AG04449 (cell line): ENCODE results near the gene DRICH1.
"Not testable (repeated sequence)": the region's sequence is repeated elsewhere in the genome, so short reads cannot be mapped to it uniquely, and the experiment has no call there.

ENCODE experiments used
- CTCF ChIA-PET: fragments of 350-600 bp; formaldehyde crosslinking; extraction: SDS; loops from one replicate; lab custom pipeline; 2021; ENCODE audit warnings: antibody characterized with exemption; lab: Yijun Ruan, JAX
- POLR2A ChIA-PET: fragments of 400-600, 350-600 bp; formaldehyde crosslinking; extraction: SDS; loops from one replicate; lab custom pipeline; 2020; ENCODE audit warnings: antibody characterized with exemption, inconsistent platforms; lab: Yijun Ruan, JAX
- DNase-seq: peaks from one replicate; pipeline ENCODE4 v3.0.0-alpha.2; 2010; ENCODE audit warnings: low read depth, low spot score
- H3K4me3 ChIP-seq: 2 replicates; pipeline ENCODE4 v1.5.1; 2011; ENCODE audit warnings: low read depth, mild to moderate bottlenecking, control low read depth, low read length
- CTCF ChIP-seq: IDR thresholded peaks from one replicate; pipeline ENCODE4 v1.5.1; 2011; ENCODE audit warnings: mild to moderate bottlenecking, moderate library complexity, low read length, control low read depth, inconsistent platforms; ENCODE audit not compliant: insufficient read depth; ENCODE audit errors: missing control alignments

The DRICH1 gene

GRCh38 chr22:23604939-23605712, 27.0 kb downstream of the DRICH1 start:
- ChIA-PET CTCF (interaction anchor here (1.1 to 2.7 kb wide), 2 partner anchors 14 kb away, joined by 8 to 14 read pairs; no protein-coding TSS in a partner anchor), POLR2A (no interaction called here)
- no peak overlapping the region for H3K4me3 ChIP-seq
- TF ChIP-seq CTCF = no peak
- no peak for DNase-seq

DNA sequence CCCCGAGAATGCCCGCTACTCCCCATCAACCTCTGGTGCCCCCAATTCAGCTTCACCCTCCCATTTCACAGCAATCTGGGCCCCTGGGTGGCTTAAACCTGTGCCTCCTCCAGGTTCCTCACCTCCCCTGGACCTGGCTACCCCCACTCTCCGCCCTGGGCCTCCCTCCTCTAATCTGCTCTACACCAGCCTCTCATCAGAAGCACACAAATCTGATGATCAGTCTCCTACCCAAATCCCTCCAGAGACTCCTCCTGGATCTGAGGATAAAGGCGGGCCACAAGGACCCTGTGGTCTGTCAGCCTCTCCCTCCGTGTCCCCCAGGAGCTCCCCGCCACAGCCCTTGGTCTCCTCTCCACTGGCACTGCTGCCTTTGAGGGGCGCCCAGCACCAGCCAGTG, 28.9 kb downstream of the DRICH1 start:
- POLR2A ChIA-PET = no interaction called here
- no peak for DNase-seq
- TF ChIP-seq CTCF = no peak
- H3K4me3 ChIP-seq = no peak overlapping the region
- CTCF ChIA-PET = interaction anchor here (0.8 to 2.7 kb wide), 2 partner anchors 11 to 12 kb away, joined by 3 to 14 read pairs; no protein-coding TSS in a partner anchor

DNA sequence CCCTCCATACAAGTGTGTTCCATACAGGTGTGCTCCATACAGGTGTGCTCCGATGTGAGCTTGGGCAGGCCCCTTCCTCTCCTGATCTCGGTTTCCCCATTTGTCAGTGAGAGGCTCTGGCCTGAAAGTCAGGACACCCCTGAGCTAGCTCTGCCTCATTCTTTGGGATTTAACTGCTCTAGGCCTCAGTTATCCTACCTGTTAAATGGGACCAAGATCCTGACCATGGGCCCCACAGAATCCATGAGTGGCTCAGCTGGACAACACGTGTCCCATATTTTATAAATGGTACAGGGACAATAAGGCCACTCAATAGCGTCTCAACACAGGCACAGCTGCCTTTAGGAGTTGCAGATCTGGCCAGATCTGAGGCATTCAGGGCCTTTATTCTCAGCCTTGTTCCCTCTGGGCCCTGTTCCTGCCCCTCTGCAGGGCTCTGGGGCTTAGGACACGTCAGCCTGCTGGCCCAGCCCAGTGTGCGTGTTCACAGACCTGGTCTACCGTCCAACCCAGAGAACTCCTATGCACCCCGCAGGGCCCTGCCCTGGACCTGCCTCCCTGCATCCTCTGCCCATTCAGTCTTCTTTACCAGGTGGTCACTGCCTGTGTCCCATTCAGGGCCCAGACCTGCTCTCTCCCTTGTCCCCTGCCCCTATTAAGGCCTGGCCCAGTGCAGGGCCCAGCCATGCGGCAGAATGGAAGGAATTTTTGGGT, 33.2 kb downstream of the DRICH1 start:
- TF ChIP-seq CTCF = no peak
- ChIA-PET CTCF (no interaction called here), POLR2A (no interaction called here)
- no peak for DNase-seq
- no peak overlapping the region for H3K4me3 ChIP-seq

DNA sequence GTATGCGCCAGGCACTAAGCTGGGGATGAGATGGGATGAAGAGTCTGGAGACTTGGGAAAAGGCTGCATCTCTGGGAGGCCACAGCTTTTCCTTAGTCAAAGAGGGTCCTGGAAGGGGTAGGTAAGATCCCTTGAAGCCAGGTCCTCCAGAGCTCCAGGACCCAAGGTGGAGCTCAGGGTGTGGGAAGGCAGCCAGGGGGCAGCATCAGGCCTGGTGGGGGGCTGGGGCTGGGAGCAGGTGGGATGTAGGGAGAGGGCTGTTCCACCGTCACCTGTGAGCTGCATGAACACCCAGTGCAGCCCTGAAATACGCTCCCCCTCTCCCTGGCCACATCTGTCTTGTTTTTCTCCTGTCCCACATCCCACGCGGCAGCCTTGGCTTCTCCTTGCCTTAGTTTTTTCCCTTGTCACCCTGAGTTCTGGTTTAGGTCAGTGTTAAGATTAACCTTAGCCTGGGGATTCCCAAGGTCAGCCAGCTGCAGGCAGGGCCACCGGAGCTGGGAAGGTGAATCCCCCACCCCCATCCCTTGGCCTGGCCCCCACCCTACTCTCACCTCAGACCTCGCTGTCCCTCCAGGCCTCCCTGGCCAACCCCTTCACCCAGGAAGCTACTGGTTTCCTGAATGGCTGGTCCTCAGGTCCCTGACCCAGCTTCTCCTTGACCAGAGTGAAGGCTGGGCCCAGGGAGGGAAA, 34.4 kb downstream of the DRICH1 start:
- DNase-seq, H3K4me3 ChIP-seq, POLR2A ChIA-PET, CTCF ChIA-PET: not testable (repeated sequence)

GRCh38 chr22:23595904-23596303, 36.2 kb downstream of the DRICH1 start:
- POLR2A ChIA-PET, CTCF ChIA-PET, DNase-seq, H3K4me3 ChIP-seq: not testable (repeated sequence)

DNA sequence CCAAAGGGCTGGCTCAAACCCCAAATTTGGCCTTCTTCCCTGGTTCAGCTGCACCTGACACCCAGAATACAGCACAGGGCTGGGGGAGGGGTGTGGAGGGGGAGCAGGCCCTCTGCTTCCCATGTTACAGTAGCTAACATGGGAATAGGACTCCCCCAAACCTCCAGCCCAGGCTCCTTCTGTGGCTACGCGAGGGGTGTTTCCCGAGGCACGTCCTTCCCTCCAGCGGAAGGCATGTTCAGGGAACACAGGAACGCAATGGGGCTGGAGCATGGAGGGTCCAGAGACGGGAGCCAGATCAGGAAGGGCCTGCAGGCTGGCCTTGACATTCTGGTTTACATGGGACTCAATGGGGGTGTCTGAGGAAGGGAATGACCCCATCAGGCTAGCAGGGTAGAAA, 40.3 kb downstream of the DRICH1 start:
- H3K4me3 ChIP-seq = no peak overlapping the region
- DNase-seq = no peak
- TF ChIP-seq CTCF = no peak
- POLR2A ChIA-PET = no interaction called here
- CTCF ChIA-PET = interaction anchor here (0.6 to 2.3 kb wide), 18 partner anchors 8 to 404 kb away, joined by 3 to 17 read pairs (median 4); partner anchors contain the start of gene IGLL1
